Ovary (tissue), 3 donors: Measurements from ENCODE around the gene LEMD2.

Experiments
- CTCF ChIP-seq, 3 donors: fragments of 450-650 bp in 2 of 3; fragments of 200-600 bp in 1 of 3; IDR thresholded peaks; one replicate each; pipeline versions ENCODE4 v1.5.1 to v1.8.0; 2016 to 2022; ENCODE audit warnings: antibody characterized with exemption in 3 of 3, mild to moderate bottlenecking in 1 of 3
- EP300 ChIP-seq: sonication (generic); formaldehyde crosslinking; IDR thresholded peaks from one replicate; pipeline ENCODE4 v1.6.1; 2017; ENCODE audit warnings: antibody characterized with exemption
- POLR2A ChIP-seq: fragments of 450-650 bp; IDR thresholded peaks from one replicate; pipeline ENCODE4 v1.6.1; 2017; ENCODE audit warnings: antibody characterized with exemption, mild to moderate bottlenecking, moderate library complexity
- donor health status: DM: no; HTN: no; CAD: no.

DNA sequence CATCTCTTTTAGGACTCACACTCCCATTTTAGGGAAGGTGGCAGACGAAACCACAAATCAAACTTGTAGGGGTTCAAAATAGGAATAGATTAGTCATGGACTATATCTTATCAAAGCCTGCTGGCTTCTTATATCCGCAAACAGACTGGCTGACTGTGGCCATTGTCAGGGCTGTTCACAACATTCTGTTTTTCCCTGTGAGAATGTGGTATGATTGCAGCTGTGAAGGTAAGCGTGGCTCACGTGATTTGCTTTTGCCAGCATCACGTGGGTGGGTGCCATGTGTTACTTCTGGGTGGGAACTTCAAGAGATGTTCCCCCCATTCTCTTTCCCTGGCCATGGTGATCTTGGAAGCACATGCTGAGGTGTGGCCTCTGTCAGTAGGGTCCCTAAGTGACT, 48.1 kb downstream of the LEMD2 start:
- no peak for TF ChIP-seq CTCF (IDR thresholded peaks at IDR 0.05)
- TF ChIP-seq POLR2A: no peak
- TF ChIP-seq EP300: no peak
